GM23338 (cell line): ENCODE measurements around the gene CEACAM18.
"Not testable (repeated sequence)": the region's sequence is repeated elsewhere in the genome, so short reads cannot be mapped to it uniquely, and the experiment has no call there.

ENCODE experiments used
- CREB1 ChIP-seq: fragments of 250-450 bp; sonication (Bioruptor Pico); IDR thresholded peaks from 2 replicates; pipeline ENCODE4 v1.5.0; 2020; ENCODE audit warnings: low read depth, mild to moderate bottlenecking, moderate library complexity
- CTCF ChIP-seq, 2 experiments: fragments of 200-600 bp in 1 of 2; sonication (generic) in 1 of 2; conservative IDR thresholded peaks; 2 replicates each; pipeline versions ENCODE4 v1.5.1 to v1.6.1; 2016 to 2017; ENCODE audit warnings: antibody characterized with exemption in 2 of 2, low read depth in 2 of 2, mild to moderate bottlenecking in 2 of 2, moderate library complexity in 1 of 2
- EZH2 ChIP-seq: fragments of 200-600 bp; sonication (generic); IDR thresholded peaks from one replicate; pipeline ENCODE4 v1.8.0; 2017; ENCODE audit warnings: antibody characterized with exemption, mild to moderate bottlenecking, low read depth; ENCODE audit not compliant: unreplicated experiment
- POLR2AphosphoS5 ChIP-seq: IDR thresholded peaks from 2 replicates; pipeline ENCODE4 v1.6.1; 2016; ENCODE audit warnings: antibody characterized with exemption, low read depth
- REST ChIP-seq: IDR thresholded peaks from one replicate; pipeline ENCODE4 v1.6.1; 2018; ENCODE audit warnings: antibody characterized with exemption; ENCODE audit not compliant: unreplicated experiment

- TF ChIP-seq CTCF (conservative IDR thresholded peaks at IDR 0.05; ENCODE audit: low read depth in 2 of 2); POLR2AphosphoS5; EZH2; REST; CREB1 (CRISPR knock-in tag): not testable (repeated sequence)
Observed at GRCh38 chr19:51447510-51447909, 30.8 kb upstream of the CEACAM18 start.
